Measurements from ENCODE around the gene SUMO2. TPM values are rescaled to one million over a fixed set of nuclear protein-coding genes. Genes with fewer than 3 reads are reported as not detected.

SUMO2 gene
- 338 TPM for polyA plus RNA-seq
- long read RNA-seq, donor 1, transcript SUMO2-202 (4 exons, 3,190 nt), result major isoform, 113 of 116 reads
- long read RNA-seq, donor 1, partial matches to known transcripts, result 0 of 116 reads
- long read RNA-seq, donor 1, other reads (novel, unspliced or antisense), result 0 of 116 reads
- long read RNA-seq, donor 2, transcript SUMO2-202 (4 exons, 3,190 nt), result major isoform, 244 of 265 reads
- long read RNA-seq, donor 2, partial matches to known transcripts, result 16 of 265 reads
- long read RNA-seq, donor 2, other reads (novel, unspliced or antisense), result 0 of 265 reads
- long read RNA-seq, donor 3, result 0 reads
- long read RNA-seq, donor 4, transcript SUMO2-202 (4 exons, 3,190 nt), result major isoform, 25 of 26 reads
- long read RNA-seq, donor 4, partial matches to known transcripts, result 0 of 26 reads
- long read RNA-seq, donor 4, other reads (novel, unspliced or antisense), result 0 of 26 reads
- long read RNA-seq, donor 5, transcript SUMO2-202 (4 exons, 3,190 nt), result major isoform, 143 of 152 reads
- long read RNA-seq, donor 5, partial matches to known transcripts, result 8 of 152 reads
- long read RNA-seq, donor 5, other reads (novel, unspliced or antisense), result 0 of 152 reads
- long read RNA-seq, donor 6, transcript SUMO2-202 (4 exons, 3,190 nt), result major isoform, 224 of 253 reads
- long read RNA-seq, donor 6, partial matches to known transcripts, result 27 of 253 reads
- long read RNA-seq, donor 6, other reads (novel, unspliced or antisense), result 0 of 253 reads
- long read RNA-seq, donor 7, transcript SUMO2-202 (4 exons, 3,190 nt), result major isoform, 155 of 170 reads
- long read RNA-seq, donor 7, partial matches to known transcripts, result 12 of 170 reads
- long read RNA-seq, donor 7, other reads (novel, unspliced or antisense), result 0 of 170 reads
- long read RNA-seq, donor 8, transcript SUMO2-202 (4 exons, 3,190 nt), result major isoform, 289 of 327 reads
- long read RNA-seq, donor 8, transcript SUMO2-203 (4 exons, 490 nt), result minor isoform, 7 of 327 reads
- long read RNA-seq, donor 8, partial matches to known transcripts, result 31 of 327 reads
- long read RNA-seq, donor 8, other reads (novel, unspliced or antisense), result 0 of 327 reads
- long read RNA-seq, donor 9, transcript SUMO2-202 (4 exons, 3,190 nt), result major isoform, 235 of 257 reads
- long read RNA-seq, donor 9, transcript SUMO2-203 (4 exons, 490 nt), result minor isoform, 6 of 257 reads
- long read RNA-seq, donor 9, partial matches to known transcripts, result 16 of 257 reads
- long read RNA-seq, donor 9, other reads (novel, unspliced or antisense), result 0 of 257 reads
- long read RNA-seq, donor 10, transcript SUMO2-202 (4 exons, 3,190 nt), result major isoform, 274 of 290 reads
- long read RNA-seq, donor 10, partial matches to known transcripts, result 14 of 290 reads
- long read RNA-seq, donor 10, other reads (novel, unspliced or antisense), result 0 of 290 reads
- long read RNA-seq, donor 11, transcript SUMO2-202 (4 exons, 3,190 nt), result major isoform, 179 of 196 reads
- long read RNA-seq, donor 11, partial matches to known transcripts, result 16 of 196 reads
- long read RNA-seq, donor 11, other reads (novel, unspliced or antisense), result 0 of 196 reads

DNA sequence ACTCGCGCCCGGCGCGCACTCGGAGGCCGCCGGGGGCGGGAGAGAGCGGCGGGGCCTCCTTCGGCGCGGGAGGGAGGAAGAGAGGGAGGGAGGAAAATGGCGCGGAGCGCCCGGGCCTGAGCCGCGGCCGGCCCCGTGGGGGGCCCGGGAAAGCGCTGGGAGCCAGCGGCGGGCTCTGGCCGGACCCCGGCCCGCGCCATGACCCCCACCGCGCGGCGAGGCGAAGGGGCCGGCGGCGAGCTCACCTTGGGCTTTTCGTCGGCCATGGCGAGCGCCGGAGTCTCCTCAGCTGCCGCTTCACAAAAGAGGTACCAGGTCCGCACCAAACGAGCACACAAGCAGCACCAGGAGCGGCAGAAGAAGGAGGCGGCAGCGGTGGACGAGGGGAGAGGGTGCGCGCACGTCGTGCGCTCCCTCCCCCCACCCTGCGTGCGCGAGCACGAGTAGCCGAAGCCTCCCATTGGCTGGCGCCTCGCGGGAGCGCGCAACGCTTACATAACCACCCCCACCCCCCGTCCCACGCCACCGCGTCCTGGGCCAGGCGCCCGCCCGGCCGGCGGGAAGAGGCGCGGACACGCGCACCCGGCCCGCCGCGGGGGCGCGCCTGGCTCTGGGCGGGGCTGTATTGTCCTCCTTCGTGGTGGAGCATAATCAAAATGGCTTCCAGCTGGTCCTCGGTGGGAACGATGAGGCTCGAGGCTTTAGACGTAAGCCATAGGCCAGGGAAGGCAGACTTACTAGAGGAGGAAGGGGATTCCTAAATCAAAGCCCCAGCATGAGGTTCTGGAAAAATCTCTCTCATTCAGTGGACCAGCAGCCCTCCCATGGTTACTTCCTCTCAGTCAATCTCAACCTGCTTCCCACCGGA is at the start of gene SUMO2:
SUMO2 (minus strand) TSS at position 391 of the 868 bp plus-strand sequence; CDS start at position 266, 125 bp downstream.
- Histone ChIP-seq H3K4me1 (ENCODE audit: control insufficient read depth, insufficient read depth, low read length) (peaks cover 3% of the 10 kb centered on the region), H3K4me3 (ENCODE audit: low read length) (peak within 1 kb of the TSS; percentile 94), H3K9me3 (ENCODE audit: control insufficient read depth, low read depth, low read length) (no peaks in the 10 kb centered on the region), H3K36me3 (ENCODE audit: control insufficient read depth, insufficient read depth, low read length) (peaks cover 23% of the 10 kb centered on the region), H3K27ac (ENCODE audit: low read length) (peak within 1 kb of the TSS; percentile 100), H3K27me3 (ENCODE audit: control insufficient read depth, insufficient read depth, low read length) (no peaks in the 10 kb centered on the region)
- WGBS (ENCODE audit: insufficient coverage, low lambda C conversion rate), result no CpG with 5 or more reads among the region's 92 CpGs
- DNase-seq, result peak; percentile 94 to 98

DNA sequence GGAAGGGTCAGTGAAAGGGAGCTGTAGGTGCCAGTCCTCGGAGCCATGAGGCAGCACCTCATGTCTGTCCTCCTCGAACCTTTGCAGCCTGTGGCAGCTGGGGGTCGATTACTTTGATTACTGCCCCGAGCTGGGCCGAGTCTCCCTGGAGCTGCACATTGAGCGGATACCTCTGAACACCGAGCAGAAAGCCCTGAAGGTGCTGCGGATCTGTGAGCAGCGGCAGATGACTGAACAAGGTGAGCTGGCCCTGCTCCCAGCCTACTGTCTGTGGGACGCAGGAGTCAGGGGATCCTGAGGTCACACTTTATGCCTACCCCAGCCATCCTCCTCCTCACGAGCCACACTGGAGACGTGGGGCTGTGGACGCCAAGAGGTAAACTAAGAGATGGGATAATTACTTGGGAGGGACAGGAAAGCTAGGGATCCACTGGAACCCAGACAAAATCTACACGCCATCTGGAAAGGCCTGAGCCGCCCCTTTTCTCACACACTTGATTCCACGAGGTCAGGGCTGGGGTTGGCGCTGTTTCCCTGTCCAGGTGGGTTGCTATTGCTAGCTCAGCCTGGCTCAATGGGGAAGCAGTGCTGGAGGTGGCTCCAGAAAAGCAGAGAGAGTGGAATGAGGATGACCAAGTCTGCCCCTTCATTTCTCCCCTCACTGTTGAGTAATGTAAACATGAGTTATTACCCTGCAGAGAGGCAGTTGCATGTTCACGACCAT is 49.1 kb upstream of the SUMO2 start:
- Histone ChIP-seq H3K36me3 (ENCODE audit: control insufficient read depth, insufficient read depth, low read length) (peaks cover 81% of the 10 kb centered on the region), H3K4me1 (ENCODE audit: control insufficient read depth, insufficient read depth, low read length) (no peaks in the 10 kb centered on the region), H3K9me3 (ENCODE audit: control insufficient read depth, low read depth, low read length) (no peaks in the 10 kb centered on the region), H3K4me3 (ENCODE audit: low read length) (no peak overlapping the region), H3K27ac (ENCODE audit: low read length) (no peak overlapping the region), H3K27me3 (ENCODE audit: control insufficient read depth, insufficient read depth, low read length) (no peaks in the 10 kb centered on the region)
- WGBS (ENCODE audit: insufficient coverage, low lambda C conversion rate), result no CpG with 5 or more reads among the region's 18 CpGs
- DNase-seq, result no peak

DNA sequence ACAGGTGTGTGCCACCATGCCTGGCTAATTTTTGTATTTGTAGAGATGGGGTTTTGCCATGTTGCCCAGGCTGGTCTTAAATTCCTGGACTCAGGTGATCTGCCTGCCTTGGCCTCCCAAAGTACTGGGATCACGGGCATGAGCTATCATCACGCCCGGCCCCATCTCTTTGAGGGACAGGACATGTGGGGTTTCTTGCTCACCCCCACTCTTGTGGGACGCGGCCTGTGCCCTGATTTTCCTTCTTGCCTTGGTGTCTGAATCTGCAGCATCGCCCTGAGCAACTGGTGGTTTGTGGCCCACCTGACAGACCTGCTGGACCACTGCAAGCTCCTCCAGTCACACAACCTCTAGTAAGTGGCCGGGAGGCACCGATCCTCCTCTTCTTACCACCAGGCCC is 48.3 kb upstream of the SUMO2 start:
- WGBS (ENCODE audit: insufficient coverage, low lambda C conversion rate), result 100% methylated on average over 4 of the region's 8 CpGs
- H3K27me3 ChIP-seq (ENCODE audit: control insufficient read depth, insufficient read depth, low read length), result no peaks in the 10 kb centered on the region
- H3K27ac ChIP-seq (ENCODE audit: low read length), result no peak overlapping the region
- DNase-seq, result no peak
- peaks cover 81% of the 10 kb centered on the region for H3K36me3 ChIP-seq (ENCODE audit: control insufficient read depth, insufficient read depth, low read length)
- H3K4me1 ChIP-seq (ENCODE audit: control insufficient read depth, insufficient read depth, low read length), result no peaks in the 10 kb centered on the region
- no peaks in the 10 kb centered on the region for H3K9me3 ChIP-seq (ENCODE audit: control insufficient read depth, low read depth, low read length)
- H3K4me3 ChIP-seq (ENCODE audit: low read length), result no peak overlapping the region

DNA sequence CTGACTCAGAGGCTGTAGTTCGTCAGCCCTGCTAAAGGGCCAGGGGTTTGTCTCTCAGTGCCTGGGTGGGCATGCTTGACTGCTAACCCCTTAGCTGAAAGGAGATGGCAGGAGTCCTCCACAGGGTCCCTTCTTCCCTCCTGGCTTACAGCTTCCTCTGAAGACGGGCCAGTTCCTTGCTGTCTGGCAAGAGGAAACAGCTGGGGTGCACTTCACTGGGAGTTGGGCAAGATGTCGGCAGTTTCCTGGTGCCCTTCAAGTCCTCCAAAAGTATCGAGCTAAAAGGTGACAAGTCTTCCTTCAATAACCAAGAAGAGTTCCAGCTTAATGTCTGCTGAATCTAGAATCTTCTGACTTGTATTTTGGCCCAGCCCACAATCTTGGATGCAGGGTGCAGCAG is 46.1 kb upstream of the SUMO2 start:
- H3K27ac ChIP-seq (ENCODE audit: low read length), result no peak overlapping the region
- H3K27me3 ChIP-seq (ENCODE audit: control insufficient read depth, insufficient read depth, low read length), result no peaks in the 10 kb centered on the region
- peaks cover 82% of the 10 kb centered on the region for H3K36me3 ChIP-seq (ENCODE audit: control insufficient read depth, insufficient read depth, low read length)
- no peaks in the 10 kb centered on the region for H3K4me1 ChIP-seq (ENCODE audit: control insufficient read depth, insufficient read depth, low read length)
- no peaks in the 10 kb centered on the region for H3K9me3 ChIP-seq (ENCODE audit: control insufficient read depth, low read depth, low read length)
- DNase-seq, result no peak
- H3K4me3 ChIP-seq (ENCODE audit: low read length), result no peak overlapping the region
- WGBS (ENCODE audit: insufficient coverage, low lambda C conversion rate), result no CpG with 5 or more reads among the region's 4 CpGs

DNA sequence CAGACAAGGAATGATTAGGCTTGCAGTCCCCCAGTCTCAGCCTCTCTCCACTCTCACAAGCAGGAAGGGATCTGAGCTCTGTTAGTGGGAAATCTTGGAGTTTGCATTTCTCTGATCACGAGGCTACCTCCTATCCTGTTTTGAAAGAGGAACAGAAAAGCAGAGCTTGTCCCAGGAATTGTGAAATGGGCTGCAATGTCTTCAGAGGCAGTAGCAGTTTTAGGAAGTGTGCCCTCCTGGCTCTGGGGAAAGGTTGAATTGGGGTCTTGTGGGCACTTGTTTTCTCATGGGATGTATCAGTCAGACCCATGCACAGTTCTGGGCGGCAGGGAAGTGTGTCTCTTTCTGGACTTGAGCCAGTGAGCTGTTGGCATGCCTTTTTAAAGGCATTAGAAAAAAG is 45.5 kb upstream of the SUMO2 start:
- no peak overlapping the region for H3K27ac ChIP-seq (ENCODE audit: low read length)
- peaks cover 82% of the 10 kb centered on the region for H3K36me3 ChIP-seq (ENCODE audit: control insufficient read depth, insufficient read depth, low read length)
- no peaks in the 10 kb centered on the region for H3K9me3 ChIP-seq (ENCODE audit: control insufficient read depth, low read depth, low read length)
- H3K27me3 ChIP-seq (ENCODE audit: control insufficient read depth, insufficient read depth, low read length), result no peaks in the 10 kb centered on the region
- WGBS (ENCODE audit: insufficient coverage, low lambda C conversion rate), result no CpG with 5 or more reads among the region's 2 CpGs
- no peak overlapping the region for H3K4me3 ChIP-seq (ENCODE audit: low read length)
- no peaks in the 10 kb centered on the region for H3K4me1 ChIP-seq (ENCODE audit: control insufficient read depth, insufficient read depth, low read length)
- no peak for DNase-seq

DNA sequence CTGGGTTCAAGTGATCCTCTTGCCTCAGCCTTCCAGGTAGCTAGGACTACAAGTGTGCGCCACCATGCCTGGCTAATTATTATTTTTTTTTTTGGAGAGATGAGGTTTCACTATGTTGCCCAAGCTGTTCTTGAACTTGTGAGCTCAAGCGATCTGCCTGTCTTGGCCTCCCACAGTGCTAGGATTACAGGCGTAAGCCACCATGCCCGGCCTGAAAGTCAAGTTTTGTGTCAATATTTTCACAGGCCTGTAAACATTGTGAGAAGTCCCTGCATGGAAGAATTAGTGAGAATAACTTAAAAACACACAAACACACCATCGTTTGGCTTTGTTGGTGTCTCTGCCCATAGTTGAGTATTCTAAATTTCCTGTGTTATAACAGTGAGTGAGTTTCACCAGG is 45.0 kb upstream of the SUMO2 start:
- Histone ChIP-seq H3K36me3 (ENCODE audit: control insufficient read depth, insufficient read depth, low read length) (peaks cover 82% of the 10 kb centered on the region), H3K4me3 (ENCODE audit: low read length) (no peak overlapping the region), H3K9me3 (ENCODE audit: control insufficient read depth, low read depth, low read length) (no peaks in the 10 kb centered on the region), H3K27ac (ENCODE audit: low read length) (no peak overlapping the region), H3K4me1 (ENCODE audit: control insufficient read depth, insufficient read depth, low read length) (no peaks in the 10 kb centered on the region), H3K27me3 (ENCODE audit: control insufficient read depth, insufficient read depth, low read length) (no peaks in the 10 kb centered on the region)
- no CpG with 5 or more reads among the region's 5 CpGs for WGBS (ENCODE audit: insufficient coverage, low lambda C conversion rate)
- no peak for DNase-seq

DNA sequence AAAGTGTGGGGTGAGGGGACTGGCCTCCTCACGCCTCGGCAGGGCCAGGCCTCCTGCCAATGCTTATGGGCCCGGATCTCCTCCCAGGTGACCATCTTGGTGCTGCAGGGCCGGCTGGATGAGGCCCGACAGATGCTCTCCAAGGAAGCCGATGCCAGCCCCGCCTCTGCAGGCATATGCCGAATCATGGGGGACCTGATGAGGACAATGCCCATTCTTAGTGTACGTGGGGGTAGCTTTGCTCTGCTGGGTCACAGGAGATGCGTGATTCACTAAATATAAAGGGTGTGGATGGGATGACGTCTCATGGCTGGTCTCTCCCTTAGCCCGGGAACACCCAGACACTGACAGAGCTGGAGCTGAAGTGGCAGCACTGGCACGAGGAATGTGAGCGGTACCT is 42.3 kb upstream of the SUMO2 start:
- WGBS (ENCODE audit: insufficient coverage, low lambda C conversion rate), result no CpG with 5 or more reads among the region's 14 CpGs
- no peak for DNase-seq
- Histone ChIP-seq H3K27me3 (ENCODE audit: control insufficient read depth, insufficient read depth, low read length) (no peaks in the 10 kb centered on the region), H3K4me3 (ENCODE audit: low read length) (no peak overlapping the region), H3K27ac (ENCODE audit: low read length) (no peak overlapping the region), H3K4me1 (ENCODE audit: control insufficient read depth, insufficient read depth, low read length) (no peaks in the 10 kb centered on the region), H3K36me3 (ENCODE audit: control insufficient read depth, insufficient read depth, low read length) (peaks cover 68% of the 10 kb centered on the region), H3K9me3 (ENCODE audit: control insufficient read depth, low read depth, low read length) (no peaks in the 10 kb centered on the region)

DNA sequence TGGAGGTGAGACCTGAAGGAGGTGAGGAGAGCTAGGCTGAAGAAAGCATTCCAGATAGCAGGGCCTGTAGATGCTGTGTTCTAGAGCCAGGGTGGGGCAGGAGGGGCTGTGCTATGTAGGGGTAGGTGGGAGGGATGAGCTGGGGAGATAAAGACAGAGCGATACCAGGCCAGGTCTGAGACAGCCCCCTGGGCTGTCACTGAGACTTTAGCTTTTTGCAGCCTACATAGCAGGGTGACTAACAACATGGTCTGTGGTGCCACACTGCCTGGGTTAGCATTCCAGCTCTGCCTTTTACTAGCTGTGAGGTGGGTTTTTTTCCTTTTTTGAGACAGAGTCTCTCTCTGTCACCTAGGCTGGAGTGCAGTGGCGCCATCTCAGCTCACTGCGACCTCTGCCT is 37.1 kb upstream of the SUMO2 start:
- Histone ChIP-seq H3K9me3 (ENCODE audit: control insufficient read depth, low read depth, low read length) (no peaks in the 10 kb centered on the region), H3K4me1 (ENCODE audit: control insufficient read depth, insufficient read depth, low read length) (no peaks in the 10 kb centered on the region), H3K27ac (ENCODE audit: low read length) (no peak overlapping the region), H3K27me3 (ENCODE audit: control insufficient read depth, insufficient read depth, low read length) (no peaks in the 10 kb centered on the region), H3K4me3 (ENCODE audit: low read length) (no peak overlapping the region), H3K36me3 (ENCODE audit: control insufficient read depth, insufficient read depth, low read length) (peaks cover 71% of the 10 kb centered on the region)
- no CpG with 5 or more reads among the region's 3 CpGs for WGBS (ENCODE audit: insufficient coverage, low lambda C conversion rate)
- no peak for DNase-seq

DNA sequence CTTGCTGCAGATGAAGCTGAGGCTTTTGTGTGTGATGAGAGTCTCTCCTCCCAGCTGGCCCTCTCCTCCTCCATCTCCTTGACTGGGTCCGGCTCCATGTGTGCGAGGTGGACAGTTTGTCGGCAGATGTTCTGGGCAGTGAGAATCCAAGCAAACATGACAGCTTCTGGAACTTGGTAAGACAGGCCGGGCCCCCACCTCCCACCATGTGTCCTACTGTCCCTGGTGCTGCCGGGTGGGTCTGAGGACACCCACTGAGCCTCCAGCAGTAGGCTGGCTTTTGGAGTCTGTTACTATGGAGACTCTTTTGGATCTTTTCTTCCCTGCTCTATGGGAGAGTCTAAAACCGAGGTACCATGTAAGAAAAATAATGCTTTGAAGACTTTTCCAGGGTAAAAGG is 35.4 kb upstream of the SUMO2 start:
- H3K36me3 ChIP-seq (ENCODE audit: control insufficient read depth, insufficient read depth, low read length), result peaks cover 73% of the 10 kb centered on the region
- H3K27me3 ChIP-seq (ENCODE audit: control insufficient read depth, insufficient read depth, low read length), result no peaks in the 10 kb centered on the region
- WGBS (ENCODE audit: insufficient coverage, low lambda C conversion rate), result no CpG with 5 or more reads among the region's 6 CpGs
- H3K4me3 ChIP-seq (ENCODE audit: low read length), result no peak overlapping the region
- no peak for DNase-seq
- no peak overlapping the region for H3K27ac ChIP-seq (ENCODE audit: low read length)
- H3K4me1 ChIP-seq (ENCODE audit: control insufficient read depth, insufficient read depth, low read length), result no peaks in the 10 kb centered on the region
- H3K9me3 ChIP-seq (ENCODE audit: control insufficient read depth, low read depth, low read length), result no peaks in the 10 kb centered on the region

Data from large intestine (tissue), 12 donors.